HG03378 (cell line): ENCODE data around the gene P2RX5.
A peak's percentile ranks its signal among the peaks of the same experiment; 100 is the strongest.
"Not testable (repeated sequence)": the region's sequence is repeated elsewhere in the genome, so short reads cannot be mapped to it uniquely, and the experiment has no call there.

Experiments
- ATAC-seq: cut with Tn5 transposase; IDR thresholded peaks from one replicate; pipeline ENCODE4 v1.9.1; 2021; ENCODE audit warnings: mild to moderate bottlenecking, moderate library complexity; ENCODE audit not compliant: unreplicated experiment

P2RX5 gene

GRCh38 chr17:3715296-3715695, 19.3 kb upstream of the P2RX5 start:
- ATAC-seq, result no peak

GRCh38 chr17:3712811-3713463, 17.0 kb upstream of the P2RX5 start:
- no peak for ATAC-seq

GRCh38 chr17:3710951-3711383, 15.0 kb upstream of the P2RX5 start:
- ATAC-seq, result peak; percentile 92

GRCh38 chr17:3708366-3708765, 12.4 kb upstream of the P2RX5 start:
- no peak for ATAC-seq

GRCh38 chr17:3705718-3705984, 9.7 kb upstream of the P2RX5 start:
- ATAC-seq, result not testable (repeated sequence)

- ATAC-seq, result no peak
Observed at GRCh38 chr17:3704931-3705717, 9.2 kb upstream of the P2RX5 start.

- not testable (repeated sequence) for ATAC-seq
Observed at GRCh38 chr17:3702041-3702539, 6.1 kb upstream of the P2RX5 start.

- ATAC-seq, result no peak
Observed at GRCh38 chr17:3699951-3700350, 4.0 kb upstream of the P2RX5 start.

- ATAC-seq, result no peak
Observed at GRCh38 chr17:3698139-3698538, 2.2 kb upstream of the P2RX5 start.

- no peak for ATAC-seq
Observed at GRCh38 chr17:3697103-3697476, 1.1 kb upstream of the P2RX5 start.

- no peak for ATAC-seq
Observed at GRCh38 chr17:3695129-3695722, 729 bp downstream of the P2RX5 start.

- peak; percentile 54 for ATAC-seq
Observed at GRCh38 chr17:3693829-3694231, 2.1 kb downstream of the P2RX5 start.

GRCh38 chr17:3693141-3693540, 2.8 kb downstream of the P2RX5 start:
- no peak for ATAC-seq

- ATAC-seq, result no peak
Observed at GRCh38 chr17:3692346-3692745, 3.6 kb downstream of the P2RX5 start.

- no peak for ATAC-seq
Observed at GRCh38 chr17:3691617-3692067, 4.3 kb downstream of the P2RX5 start.

GRCh38 chr17:3690094-3690715, 5.8 kb downstream of the P2RX5 start:
- no peak for ATAC-seq

GRCh38 chr17:3689262-3690093, 6.5 kb downstream of the P2RX5 start:
- ATAC-seq, result no peak

- no peak for ATAC-seq
Observed at GRCh38 chr17:3688852-3689261, 7.1 kb downstream of the P2RX5 start.

GRCh38 chr17:3688027-3688553, 7.9 kb downstream of the P2RX5 start:
- ATAC-seq, result no peak

- ATAC-seq, result no peak
Observed at GRCh38 chr17:3685174-3685573, 10.8 kb downstream of the P2RX5 start.
